Glutamatergic neuron (in vitro differentiated cells): Measurements from ENCODE around the gene CYP2W1. TPM values are rescaled to one million over a fixed set of nuclear protein-coding genes. Genes with fewer than 3 reads are reported as not detected.
A peak's percentile ranks its signal among the peaks of the same experiment; 100 is the strongest.

Source experiments
- microRNA-seq: library from miRNA; unstranded; fragments of <30 nt; microRNA quantifications from one replicate; pipeline ENCODE4, GENCODE V29; 2020; ENCODE audit not compliant: unreplicated experiment
- total RNA-seq: library from RNA; stranded (reverse); fragmentation: NEBNext Ultra II Directional; extraction: Animal tissue kit (Norgen Biotek cat#: 25700); gene quantifications from one replicate; pipeline ENCODE4 v1.2.1, GENCODE V29; 2021; ENCODE audit not compliant: unreplicated experiment

Gene CYP2W1
- total RNA-seq, 1 donor from 2014 or later = 1.3 TPM

Small RNA genes lying within 50 kb of the gene (microRNA-seq; reads per million reads assigned to microRNA genes)
- gene MIR339 = 695 reads per million, percentile 87 among the genes with 10 or more reads in this experiment

Other genes starting within 250 kb of the CYP2W1 start
- 879 TPM for gene SUN1, start 150.7 kb upstream of the CYP2W1 start, total RNA-seq
- gene GET4, start 106.6 kb upstream of the CYP2W1 start, total RNA-seq = 70.2 TPM
- gene ADAP1, start 28.5 kb upstream of the CYP2W1 start, total RNA-seq = 61.1 TPM
- gene COX19, start 7.6 kb upstream of the CYP2W1 start, total RNA-seq = 18.4 TPM
- gene GPR146, start 61.4 kb downstream of the CYP2W1 start, total RNA-seq = 3.1 TPM
- 0.59 TPM for gene GPER1, start 104.9 kb downstream of the CYP2W1 start, total RNA-seq
- 34.5 TPM for gene ZFAND2A, start 177.0 kb downstream of the CYP2W1 start, total RNA-seq
- 106 TPM for gene UNCX, start 249.7 kb downstream of the CYP2W1 start, total RNA-seq